NCI-H526 (cell line): ENCODE data around the gene ADNP2.

Experiments used
- DNase-seq, 2 experiments: peaks; one replicate each; lab custom pipeline; 2025; lab: John Stamatoyannopoulos, UW

The ADNP2 gene, protein sequence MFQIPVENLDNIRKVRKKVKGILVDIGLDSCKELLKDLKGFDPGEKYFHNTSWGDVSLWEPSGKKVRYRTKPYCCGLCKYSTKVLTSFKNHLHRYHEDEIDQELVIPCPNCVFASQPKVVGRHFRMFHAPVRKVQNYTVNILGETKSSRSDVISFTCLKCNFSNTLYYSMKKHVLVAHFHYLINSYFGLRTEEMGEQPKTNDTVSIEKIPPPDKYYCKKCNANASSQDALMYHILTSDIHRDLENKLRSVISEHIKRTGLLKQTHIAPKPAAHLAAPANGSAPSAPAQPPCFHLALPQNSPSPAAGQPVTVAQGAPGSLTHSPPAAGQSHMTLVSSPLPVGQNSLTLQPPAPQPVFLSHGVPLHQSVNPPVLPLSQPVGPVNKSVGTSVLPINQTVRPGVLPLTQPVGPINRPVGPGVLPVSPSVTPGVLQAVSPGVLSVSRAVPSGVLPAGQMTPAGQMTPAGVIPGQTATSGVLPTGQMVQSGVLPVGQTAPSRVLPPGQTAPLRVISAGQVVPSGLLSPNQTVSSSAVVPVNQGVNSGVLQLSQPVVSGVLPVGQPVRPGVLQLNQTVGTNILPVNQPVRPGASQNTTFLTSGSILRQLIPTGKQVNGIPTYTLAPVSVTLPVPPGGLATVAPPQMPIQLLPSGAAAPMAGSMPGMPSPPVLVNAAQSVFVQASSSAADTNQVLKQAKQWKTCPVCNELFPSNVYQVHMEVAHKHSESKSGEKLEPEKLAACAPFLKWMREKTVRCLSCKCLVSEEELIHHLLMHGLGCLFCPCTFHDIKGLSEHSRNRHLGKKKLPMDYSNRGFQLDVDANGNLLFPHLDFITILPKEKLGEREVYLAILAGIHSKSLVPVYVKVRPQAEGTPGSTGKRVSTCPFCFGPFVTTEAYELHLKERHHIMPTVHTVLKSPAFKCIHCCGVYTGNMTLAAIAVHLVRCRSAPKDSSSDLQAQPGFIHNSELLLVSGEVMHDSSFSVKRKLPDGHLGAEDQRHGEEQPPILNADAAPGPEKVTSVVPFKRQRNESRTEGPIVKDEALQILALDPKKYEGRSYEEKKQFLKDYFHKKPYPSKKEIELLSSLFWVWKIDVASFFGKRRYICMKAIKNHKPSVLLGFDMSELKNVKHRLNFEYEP

DNA sequence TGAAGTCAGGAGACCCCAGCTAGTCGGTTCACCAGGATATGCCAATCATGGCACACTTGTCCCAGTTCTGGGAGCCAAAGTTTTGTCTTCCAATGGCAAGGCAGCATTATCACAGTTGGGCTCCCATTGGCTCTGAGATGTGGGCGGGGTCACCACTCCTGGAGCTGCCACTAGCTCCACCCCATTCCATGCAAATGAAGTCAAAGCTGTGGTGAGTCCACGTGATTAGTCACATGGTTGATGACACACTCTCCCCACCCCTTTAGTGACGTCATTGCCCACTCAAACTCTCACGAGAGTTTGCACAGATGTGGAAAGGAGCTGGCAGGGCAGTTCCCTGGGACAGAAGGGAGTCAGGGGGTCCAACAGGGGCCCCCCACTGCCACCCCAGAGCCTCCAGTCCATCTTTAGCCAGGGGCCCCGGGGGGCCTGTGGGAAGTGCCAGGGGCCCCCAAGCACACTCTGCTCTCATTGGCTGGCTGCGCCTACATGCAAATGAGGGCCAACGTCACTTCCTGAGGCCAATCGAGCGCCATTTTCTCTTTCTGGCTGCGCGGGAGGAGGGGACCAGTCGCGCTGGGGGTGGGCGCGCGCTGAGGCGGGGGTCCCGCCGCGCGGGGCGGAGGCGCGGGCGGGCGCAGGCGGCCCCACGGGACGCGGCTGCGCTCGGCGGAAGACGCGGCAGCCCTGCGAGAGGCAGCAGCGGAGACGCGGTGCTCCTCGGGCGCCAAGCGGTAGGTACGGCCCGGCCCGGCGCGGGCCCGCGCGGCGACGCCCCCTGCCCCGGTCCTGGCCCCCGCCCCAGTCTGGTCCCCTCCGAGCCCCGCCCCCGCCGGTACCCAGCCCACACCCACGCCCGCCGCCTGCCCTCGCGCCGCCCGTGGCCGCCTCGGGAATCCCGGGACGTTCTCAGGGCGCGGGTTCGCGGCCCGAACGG, at the start of gene ADNP2:
TSS of gene ADNP2 (plus strand) at position 524 of the 937 bp plus-strand sequence. CDS start 8,281 bp downstream, outside the sequence.
- peak; percentile 86 to 90 for DNase-seq

DNA sequence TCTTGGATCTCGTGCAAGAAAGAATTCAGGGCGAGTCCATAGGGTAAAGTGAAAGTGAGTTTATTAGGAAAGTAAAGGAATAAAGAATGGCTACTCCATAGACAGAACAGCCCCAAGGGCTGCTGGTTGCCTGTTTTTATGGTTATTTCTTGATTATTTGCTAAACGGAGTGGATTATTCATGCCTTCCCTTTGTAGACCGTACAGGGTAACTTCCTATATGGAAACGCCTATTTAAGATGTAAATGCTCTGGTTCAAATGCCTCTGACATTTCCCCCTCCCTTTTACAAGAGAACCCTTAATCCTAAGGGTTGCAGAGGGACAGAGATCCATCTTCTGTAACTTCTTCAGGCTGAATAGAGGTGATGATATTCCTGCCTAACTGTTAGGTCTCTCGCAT, 49.1 kb upstream of the ADNP2 start:
- no peak for DNase-seq

DNA sequence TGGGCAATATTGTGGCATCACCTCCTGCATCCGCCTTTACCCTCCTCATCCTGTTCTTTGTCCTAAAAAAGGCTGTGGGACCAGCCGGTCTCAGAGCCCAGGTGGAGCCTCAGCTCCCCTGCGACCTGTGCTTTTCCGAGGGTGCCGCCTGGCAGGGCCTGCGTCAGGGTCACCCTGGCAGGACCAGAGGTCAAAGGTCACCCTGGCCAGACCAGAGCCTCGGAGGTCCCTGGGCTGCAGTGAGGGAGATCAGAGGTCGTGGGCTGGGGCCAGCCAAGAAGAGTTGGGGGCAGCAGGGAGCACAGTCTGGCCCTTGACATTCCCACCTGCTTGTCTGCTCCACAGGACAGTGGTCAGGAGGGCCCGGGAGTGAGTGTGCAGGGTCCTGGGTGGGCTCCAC, 43.4 kb upstream of the ADNP2 start:
- no peak for DNase-seq

DNA sequence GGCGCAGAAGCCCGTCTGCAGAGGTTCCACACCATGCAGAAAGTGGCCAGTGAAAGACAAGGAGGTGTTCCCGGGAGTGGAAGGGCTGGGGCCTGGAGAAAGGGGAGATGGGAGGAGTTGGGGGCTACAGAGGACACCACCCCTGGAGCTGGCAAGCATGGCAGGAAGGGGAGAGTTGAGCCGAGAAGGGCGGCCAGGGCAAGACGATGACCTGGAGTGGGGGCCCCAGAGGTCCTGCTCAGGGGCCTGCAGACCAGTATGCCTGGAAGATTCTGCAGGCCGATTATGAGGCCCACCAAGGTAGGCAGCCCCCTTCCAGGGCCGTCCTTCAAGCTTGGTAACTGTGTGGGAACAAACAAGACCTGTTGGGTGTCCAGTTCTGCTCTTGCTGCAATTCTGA, 41.7 kb upstream of the ADNP2 start:
- DNase-seq: no peak

DNA sequence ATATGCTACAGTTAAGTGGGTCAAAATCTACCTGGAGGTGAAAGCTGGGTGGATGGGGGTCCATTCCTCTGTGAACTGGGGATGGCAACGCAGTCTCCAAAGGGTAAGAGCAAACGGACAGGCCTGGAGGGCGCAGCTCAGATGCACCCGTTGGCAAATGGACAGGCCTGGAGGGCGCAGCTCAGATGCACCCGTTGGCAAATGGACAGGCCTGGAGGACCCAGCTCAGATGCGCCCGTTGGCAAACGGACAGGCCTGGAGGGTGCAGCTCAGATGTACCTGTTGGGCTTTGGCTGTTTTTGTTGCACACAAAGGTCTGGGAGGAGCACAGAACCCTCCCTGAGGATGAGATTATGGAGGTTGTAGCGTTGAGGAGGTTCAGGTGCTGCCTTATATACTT, 41.2 kb upstream of the ADNP2 start:
- DNase-seq: no peak

DNA sequence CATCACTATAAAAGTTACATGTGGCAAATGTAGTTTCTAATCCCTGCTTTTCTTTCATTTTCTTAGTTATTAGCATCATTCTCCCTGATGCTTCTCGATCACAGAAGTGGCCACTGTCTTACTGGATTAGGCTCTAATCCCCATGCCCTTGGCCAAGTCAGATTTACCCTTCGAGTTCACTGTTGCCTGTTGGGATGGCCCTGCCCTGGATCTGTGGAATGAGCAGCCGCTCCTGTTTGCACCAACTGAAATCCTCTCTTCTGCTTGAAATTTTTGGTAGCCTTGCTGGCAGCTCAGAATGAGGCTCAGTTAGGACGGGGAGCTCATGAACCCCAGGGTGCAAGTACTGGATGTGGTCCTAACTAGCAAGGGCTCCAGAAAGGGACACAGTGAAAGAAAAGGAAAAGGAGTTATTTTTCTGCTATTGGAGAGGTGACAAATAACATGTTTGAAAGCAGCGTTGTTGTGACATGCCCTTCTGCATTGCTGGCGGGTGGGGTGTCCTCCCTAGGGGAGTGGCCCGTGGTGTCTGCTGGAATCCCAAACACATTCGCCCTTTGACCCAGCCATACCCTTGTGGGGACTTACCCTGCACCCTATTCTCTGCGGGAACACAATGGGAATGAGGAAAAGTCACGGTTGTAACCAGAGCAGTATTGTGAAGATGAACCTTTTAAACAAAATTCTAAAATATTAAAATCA, 40.3 kb upstream of the ADNP2 start:
- no peak for DNase-seq

DNA sequence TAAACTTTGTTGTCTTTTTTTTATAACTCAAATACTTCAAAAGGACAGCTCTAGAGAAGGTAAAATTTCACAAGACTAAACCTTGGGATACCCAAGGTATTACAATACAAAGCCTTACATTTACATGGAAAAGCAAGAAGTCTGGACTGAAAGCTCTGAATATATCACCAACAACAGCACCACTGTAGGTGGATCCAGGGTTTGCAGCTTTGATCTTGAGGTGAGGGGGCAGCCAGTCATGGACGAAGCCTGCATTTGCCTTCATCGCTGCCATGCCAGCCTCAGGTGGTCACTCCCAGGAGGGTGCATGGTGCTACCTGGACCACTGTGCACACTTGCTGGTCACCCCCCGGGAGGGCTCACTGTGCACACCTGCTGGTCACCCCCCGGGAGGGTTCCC, 38.2 kb upstream of the ADNP2 start:
- no peak for DNase-seq

DNA sequence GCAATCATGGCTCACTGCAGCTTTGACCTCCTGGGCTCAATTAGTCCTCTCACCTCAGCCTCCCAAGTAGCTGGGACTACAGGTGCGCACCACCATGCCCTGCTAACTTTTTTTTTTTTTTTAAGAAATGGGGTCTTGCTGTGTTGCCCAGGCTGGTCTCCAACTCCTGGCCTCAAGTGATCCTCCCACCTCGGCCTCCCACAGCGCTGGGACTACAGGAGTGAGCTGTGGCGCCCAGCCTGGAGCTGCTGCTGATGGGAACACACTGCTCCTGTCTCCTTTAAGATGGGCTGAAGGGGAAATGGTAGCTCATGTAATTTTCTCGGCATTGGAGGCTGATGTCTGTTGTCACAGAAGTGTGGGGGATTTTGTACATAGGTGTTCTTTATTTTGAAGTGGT, 34.9 kb upstream of the ADNP2 start:
- no peak for DNase-seq

DNA sequence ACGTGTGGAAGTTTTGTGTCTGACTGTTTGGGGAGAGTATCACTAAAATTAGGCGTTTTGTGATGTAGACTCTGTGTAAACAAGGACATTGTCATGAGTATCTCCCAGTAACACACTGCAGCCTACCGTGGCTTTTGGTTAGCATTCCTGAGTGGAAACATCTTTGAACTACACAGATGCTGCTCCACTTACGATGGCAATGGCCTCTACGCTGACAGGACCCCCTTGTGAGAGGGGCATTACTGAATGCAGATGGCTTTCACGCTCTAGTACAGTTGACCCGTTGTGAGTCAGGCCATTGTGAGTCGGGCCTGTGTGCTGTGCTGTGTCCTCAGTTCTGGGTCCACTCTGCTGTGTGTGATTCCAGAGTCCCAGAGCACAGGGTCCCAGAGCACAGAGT, 34.4 kb upstream of the ADNP2 start:
- no peak for DNase-seq

DNA sequence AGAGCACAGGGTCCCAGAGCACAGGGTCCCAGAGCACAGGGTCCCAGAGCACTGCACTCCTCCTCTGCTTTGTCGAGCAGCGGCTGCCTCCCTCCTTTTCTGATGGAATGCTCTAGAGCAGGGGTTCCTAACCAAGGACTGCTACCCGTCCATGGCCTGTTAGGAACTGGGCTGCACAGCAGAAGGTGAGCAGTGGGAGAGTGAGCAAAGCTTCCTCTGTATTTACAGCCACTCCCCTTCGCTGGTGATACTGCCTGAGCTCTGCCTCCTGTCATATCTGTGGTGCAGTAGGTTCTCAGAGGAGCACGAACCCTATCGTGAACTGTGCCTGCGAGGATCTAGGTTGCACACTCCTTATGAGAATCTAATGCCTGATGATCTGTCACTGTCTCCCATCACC, 33.1 kb upstream of the ADNP2 start:
- DNase-seq: no peak

DNA sequence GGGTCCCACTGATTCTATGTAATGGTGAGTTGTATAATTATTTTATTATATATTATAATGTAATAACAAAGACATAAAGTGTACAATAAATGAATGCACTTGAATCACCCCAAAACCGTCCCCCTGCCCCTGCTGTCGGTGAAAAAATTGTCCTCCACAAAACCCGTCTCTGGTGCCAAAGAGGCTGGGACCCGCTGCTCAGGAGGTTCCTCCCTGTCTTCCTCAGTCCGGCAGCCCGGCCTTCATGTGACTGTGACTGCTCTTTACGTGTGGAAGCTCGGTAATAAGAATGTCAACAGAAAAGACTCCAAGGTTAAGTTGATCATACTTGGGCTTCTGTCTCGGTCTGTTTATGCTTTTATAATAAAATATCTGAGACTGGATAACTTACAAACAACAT, 32.7 kb upstream of the ADNP2 start:
- DNase-seq: no peak

DNA sequence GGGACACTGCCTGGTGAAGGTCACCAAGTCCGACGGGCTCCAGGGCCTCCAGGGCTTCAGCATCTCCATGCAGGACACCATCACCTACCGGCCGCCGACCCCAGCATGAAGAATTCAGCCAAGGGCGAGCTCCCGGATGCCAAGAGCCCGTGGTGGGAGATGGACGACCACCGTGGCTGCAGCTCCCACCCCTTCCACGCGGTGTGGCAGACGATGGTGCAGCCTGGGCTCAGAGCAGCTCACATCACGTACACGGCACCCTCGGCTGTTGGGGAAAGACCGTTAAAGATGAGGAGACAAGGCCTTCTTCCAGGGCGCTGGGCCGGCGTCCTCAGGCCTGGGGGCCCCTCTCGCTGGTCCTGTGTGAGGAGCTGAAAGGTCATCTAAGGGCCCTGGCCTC, 31.2 kb upstream of the ADNP2 start:
- DNase-seq: no peak

DNA sequence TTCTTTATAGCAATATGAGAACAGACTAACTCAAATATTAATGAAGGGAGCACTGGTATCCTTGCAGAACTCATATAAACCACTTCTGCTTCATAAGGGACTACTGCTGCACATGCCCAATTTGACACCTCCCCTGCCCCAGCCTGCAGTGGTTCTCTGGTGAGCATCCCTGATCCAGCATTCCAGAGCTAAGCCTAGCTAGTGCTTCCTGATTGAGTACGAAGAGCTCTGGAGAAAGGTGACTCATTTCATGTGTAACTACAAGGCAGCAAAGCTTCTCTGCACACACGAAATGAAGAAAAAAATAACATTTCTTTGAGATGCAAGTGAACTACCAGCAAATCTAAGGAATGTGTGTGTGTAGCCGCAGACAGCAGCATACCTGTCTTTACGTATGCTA, 22.8 kb upstream of the ADNP2 start:
- DNase-seq: no peak

DNA sequence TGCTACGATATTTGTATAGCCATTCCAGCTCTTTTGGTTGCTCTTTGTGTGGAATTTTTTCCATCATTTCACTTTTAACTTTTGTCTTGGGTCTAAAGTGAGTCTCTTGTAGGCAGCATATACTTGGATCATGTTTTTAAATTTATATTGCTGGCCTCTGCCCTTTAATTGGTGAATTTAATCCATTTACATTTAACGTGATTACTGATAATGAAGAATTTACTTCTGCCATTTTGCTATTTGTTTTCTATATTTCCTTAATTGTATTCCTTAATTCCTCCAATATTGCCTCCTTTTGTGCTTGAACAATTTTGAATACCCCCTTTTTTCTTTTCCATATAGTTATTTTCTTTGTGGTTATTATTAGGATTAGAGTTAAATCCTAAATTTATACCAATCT, 21.0 kb upstream of the ADNP2 start:
- DNase-seq: no peak

DNA sequence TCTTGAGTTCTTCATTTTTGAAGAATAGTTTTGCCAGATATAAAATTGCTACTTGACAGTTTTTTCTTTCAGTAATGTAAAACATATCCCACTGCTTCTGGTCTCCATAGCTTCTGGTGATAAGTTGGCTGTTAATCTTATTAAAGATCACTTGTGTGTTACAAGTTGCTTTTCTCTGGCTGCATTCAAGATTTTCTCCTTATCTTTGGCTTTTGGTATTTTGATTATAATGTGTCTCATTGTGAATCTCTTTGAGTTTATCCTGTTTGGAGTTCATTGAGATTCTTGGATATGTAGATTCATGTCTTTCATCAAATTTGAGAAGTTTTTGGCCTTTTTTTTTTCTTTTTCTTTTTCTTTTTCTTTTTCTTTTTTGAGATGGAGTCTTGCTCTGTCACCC, 20.2 kb upstream of the ADNP2 start:
- no peak for DNase-seq

DNA sequence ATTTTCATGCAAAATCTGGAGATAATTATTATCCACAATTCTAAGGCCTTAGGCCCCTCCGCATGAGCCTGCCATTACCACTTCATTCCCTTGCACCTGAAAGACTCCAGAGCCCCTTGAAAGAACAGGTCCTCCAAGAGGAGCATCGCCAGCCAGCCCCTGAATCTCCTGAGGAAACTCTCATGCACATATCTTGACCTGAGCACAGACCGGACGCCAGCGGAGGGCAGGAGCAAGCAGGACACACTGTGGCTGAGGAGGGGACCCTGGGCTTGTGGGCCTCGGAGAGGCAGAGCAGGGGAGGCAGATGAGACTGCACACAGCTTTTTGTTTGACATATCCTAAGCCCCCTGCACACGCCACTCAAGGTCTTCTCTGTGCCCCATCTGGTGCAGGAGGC, 13.6 kb upstream of the ADNP2 start:
- DNase-seq: no peak

DNA sequence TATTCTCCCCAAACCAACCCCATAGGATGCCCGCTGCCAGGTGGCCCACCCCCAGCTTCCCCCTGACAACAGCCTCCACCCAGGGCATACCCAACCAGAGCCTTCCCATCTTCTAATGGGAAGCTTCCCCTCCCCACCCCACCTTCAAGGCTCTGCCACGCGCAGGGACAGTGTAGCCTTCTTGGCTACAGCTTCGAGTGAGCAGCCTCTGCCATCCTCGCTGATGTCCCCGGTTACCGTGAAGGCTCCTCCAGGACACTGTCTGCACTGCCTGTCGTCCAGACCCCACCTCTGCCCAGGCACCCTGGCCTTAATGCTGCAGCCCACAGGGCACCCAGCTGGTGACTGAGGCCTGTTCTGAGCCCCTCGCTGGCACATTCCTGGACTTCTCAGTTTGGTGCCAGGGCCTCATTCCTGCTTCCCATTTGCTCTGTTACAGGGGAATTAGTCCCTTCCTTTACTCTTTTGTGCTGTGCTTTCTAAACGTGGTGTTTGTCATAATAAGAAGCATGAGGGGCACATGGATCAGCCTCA, 13.0 kb upstream of the ADNP2 start:
- no peak for DNase-seq

DNA sequence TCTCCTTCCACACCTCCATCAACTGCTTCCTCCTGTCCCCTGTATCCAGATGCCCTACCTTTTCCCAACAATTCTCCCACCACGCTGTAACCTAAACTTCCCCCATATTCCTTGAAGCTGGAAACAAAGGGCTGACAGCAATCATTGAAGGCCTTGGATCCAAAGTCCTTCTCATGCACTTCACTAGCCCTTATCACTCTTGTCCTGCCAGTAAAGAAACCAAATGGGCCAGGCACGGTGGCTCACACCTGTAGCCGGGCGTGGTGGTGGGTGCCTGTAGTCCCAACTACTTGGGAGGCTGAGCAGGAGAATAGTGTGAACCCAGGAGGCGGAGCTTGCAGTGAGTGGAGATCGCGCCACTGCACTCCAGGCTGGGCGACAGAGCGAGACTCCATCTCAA, 11.9 kb upstream of the ADNP2 start:
- DNase-seq: no peak

DNA sequence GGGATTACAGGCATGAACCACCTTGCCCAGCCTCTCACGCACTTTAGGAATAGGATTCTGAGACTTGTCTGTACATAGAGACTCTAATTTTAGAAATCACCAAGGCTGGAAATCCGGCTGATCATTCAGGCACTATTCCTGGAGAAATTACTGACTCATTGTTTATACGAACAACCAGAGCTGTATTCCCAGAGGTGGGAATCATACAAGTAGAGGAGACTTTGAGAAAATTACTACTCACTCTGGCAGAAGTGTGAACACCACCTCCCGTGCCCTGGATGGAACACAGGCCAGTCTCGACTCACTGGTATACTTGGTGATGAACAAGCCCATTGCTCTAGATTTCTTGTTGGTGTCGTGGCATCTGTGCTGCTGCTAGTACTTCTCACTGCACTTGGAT, 5.8 kb upstream of the ADNP2 start:
- DNase-seq: no peak

DNA sequence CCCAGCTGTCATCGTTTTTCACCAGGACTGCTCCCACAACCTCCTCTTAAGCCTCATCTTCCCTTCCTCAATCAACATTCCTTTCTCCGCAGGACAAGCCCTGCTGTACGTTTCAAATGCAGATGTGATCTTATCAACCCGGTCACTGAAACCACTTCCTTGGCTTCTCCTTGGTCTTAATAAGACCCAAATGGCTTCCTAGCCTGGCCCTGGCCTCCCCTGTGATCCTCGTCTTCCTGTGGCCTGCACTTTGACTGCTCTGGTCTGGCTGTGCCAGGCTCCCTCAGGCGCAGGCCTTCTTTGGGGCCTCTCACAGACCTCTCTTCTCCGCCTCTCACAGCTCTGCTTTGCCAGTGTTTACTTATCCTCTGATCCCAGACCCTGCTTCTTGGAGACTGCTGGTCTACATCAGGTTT, 4.7 kb upstream of the ADNP2 start:
- DNase-seq: no peak
